ENCODE results near the gene SGMS2. TPM values are rescaled to one million over a fixed set of nuclear protein-coding genes. Genes with fewer than 3 reads are reported as not detected.
A peak's percentile ranks its signal among the peaks of the same experiment; 100 is the strongest.

Gene SGMS2
- polyA plus RNA-seq, 3 donors, result 20.8 to 32.7 (median 23.0) TPM

GRCh38 chr4:107793996-107794395 is 30.7 kb upstream of the SGMS2 start:
- H3K4me3 ChIP-seq (replicated peaks in 1 of 3; ENCODE audit: low read depth in 2 of 3, low read length in 3 of 3), result no peak overlapping the region
- H3K27ac Mint-ChIP-seq, result peak overlapping the region in 2 of 7 donors; percentile 14 to 25
- peaks cover 0 to 2% (median 2%) of the 10 kb centered on the region in 3 donors for H3K27me3 Mint-ChIP-seq (ENCODE audit: low read depth in 3 of 3)
- no peaks in the 10 kb centered on the region for H3K4me1 ChIP-seq (ENCODE audit: control insufficient read depth in 1 of 2, insufficient read depth in 2 of 2, low read length in 2 of 2)
- H2AFZ ChIP-seq (ENCODE audit: insufficient read depth, low read depth, low read length, poor library complexity, severe bottlenecking), result no peak overlapping the region
- H3K4me1 Mint-ChIP-seq, result peaks cover 7% of the 10 kb centered on the region
- no peak for DNase-seq
- H4K20me1 ChIP-seq (ENCODE audit: insufficient read depth, low read length), result no peaks in the 10 kb centered on the region
- WGBS (ENCODE audit: insufficient coverage), result no CpG with 5 or more reads among the region's 2 CpGs
- H3K36me3 ChIP-seq (replicated peaks in 1 of 2; ENCODE audit: control insufficient read depth in 1 of 2, insufficient read depth in 2 of 2, low read length in 2 of 2), result no peaks in the 10 kb centered on the region
- no peak overlapping the region for H3K4me2 ChIP-seq (replicated peaks; ENCODE audit: extremely low read depth, low read length, poor library complexity, severe bottlenecking)
- intact Hi-C loops (cut with micrococcal nuclease), result no loop called here
- no peak for TF ChIP-seq CTCF (IDR thresholded peaks at IDR 0.05)
- no peak overlapping the region for H3K4me3 Mint-ChIP-seq
- H3K79me2 ChIP-seq (ENCODE audit: insufficient read depth, low read length), result no peaks in the 10 kb centered on the region
- H3K36me3 Mint-ChIP-seq, result no peaks in the 10 kb centered on the region
- peaks cover 0 to 3% (median 0%) of the 10 kb centered on the region in 7 donors for H3K9me3 Mint-ChIP-seq
- H3K9me3 ChIP-seq (replicated peaks in 1 of 2; ENCODE audit: control insufficient read depth in 1 of 2, insufficient read depth in 1 of 2, low read length in 2 of 2), result peaks cover 0 to 1% of the 10 kb centered on the region in 2 donors
- no peaks in the 10 kb centered on the region for H3K27me3 ChIP-seq (ENCODE audit: control insufficient read depth in 2 of 2, insufficient read depth in 2 of 2, low read length in 2 of 2)
- no peak overlapping the region for H3K27ac ChIP-seq (ENCODE audit: low read depth in 1 of 2, low read length in 2 of 2)
- H3K9ac ChIP-seq (ENCODE audit: insufficient read depth, low read length, poor library complexity, severe bottlenecking), result no peak overlapping the region

DNA sequence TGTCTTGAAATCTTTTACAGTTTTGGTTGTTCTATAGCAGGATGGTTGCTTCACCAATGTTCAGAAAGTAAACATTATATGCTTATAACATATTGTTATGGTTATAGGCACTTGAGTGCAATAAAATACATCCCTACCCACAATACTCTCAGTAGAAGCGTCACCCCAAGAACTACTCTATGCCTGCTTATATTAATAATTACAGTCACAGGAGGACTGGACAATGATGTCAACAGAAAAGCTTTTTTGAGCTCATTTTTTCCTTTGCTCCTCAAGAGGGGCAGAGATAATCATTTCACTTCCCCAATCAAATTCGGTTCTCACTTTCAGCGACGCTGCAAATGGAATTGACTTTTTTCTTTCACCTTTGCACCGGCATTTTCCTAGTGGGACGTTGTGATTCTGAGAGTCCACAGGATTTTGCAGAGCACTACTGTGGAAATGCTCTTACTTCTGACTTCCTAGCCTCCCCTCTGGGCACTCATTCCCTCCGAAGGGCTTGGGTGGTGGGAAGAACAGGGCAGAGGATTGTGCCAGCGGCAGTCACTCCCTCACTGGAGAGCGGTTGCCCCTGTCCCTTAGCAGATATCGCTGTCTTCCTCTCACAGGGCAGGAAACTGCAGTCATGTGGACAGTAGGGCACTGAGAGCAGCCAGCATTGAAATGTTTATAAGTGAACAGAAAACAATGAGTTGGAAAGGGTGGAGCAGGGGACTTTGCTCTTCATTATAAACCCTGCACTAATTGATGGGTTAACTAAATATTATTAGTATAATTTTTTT is 24.9 kb upstream of the SGMS2 start:
- Mint-ChIP-seq H3K36me3 (no peaks in the 10 kb centered on the region), H3K4me1 (peaks cover 23% of the 10 kb centered on the region), H3K27ac (peak overlapping the region; percentile 73 to 91 (median 84)), H3K4me3 (peak overlapping the region; percentile 78 to 91), H3K9me3 (peaks cover 0 to 3% (median 0%) of the 10 kb centered on the region in 7 donors), H3K27me3 (ENCODE audit: low read depth in 3 of 3) (peaks cover 0 to 5% (median 0%) of the 10 kb centered on the region in 3 donors)
- no peak for TF ChIP-seq CTCF (IDR thresholded peaks at IDR 0.05)
- H3K4me1 ChIP-seq (ENCODE audit: control insufficient read depth in 1 of 2, insufficient read depth in 2 of 2, low read length in 2 of 2), result peaks cover 21 to 22% of the 10 kb centered on the region in 2 donors
- H3K4me3 ChIP-seq (replicated peaks in 1 of 3; ENCODE audit: low read depth in 2 of 3, low read length in 3 of 3), result peak overlapping the region; percentile 45 to 92 (median 74)
- H3K4me2 ChIP-seq (replicated peaks; ENCODE audit: extremely low read depth, low read length, poor library complexity, severe bottlenecking), result peak overlapping the region; percentile 71
- no peaks in the 10 kb centered on the region for H3K79me2 ChIP-seq (ENCODE audit: insufficient read depth, low read length)
- intact Hi-C loops (cut with micrococcal nuclease), result no loop called here
- H3K36me3 ChIP-seq (replicated peaks in 1 of 2; ENCODE audit: control insufficient read depth in 1 of 2, insufficient read depth in 2 of 2, low read length in 2 of 2), result no peaks in the 10 kb centered on the region
- peak; percentile 19 to 39 (median 37) for DNase-seq
- H3K9me3 ChIP-seq (replicated peaks in 1 of 2; ENCODE audit: control insufficient read depth in 1 of 2, insufficient read depth in 1 of 2, low read length in 2 of 2), result no peaks in the 10 kb centered on the region
- WGBS (ENCODE audit: insufficient coverage), result 4% methylated on average over 4 of the region's 10 CpGs
- peak overlapping the region; percentile 79 for H2AFZ ChIP-seq (ENCODE audit: insufficient read depth, low read depth, low read length, poor library complexity, severe bottlenecking)
- peak overlapping the region; percentile 72 to 74 for H3K27ac ChIP-seq (ENCODE audit: low read depth in 1 of 2, low read length in 2 of 2)
- no peaks in the 10 kb centered on the region for H3K27me3 ChIP-seq (ENCODE audit: control insufficient read depth in 2 of 2, insufficient read depth in 2 of 2, low read length in 2 of 2)
- H4K20me1 ChIP-seq (ENCODE audit: insufficient read depth, low read length), result no peaks in the 10 kb centered on the region
- H3K9ac ChIP-seq (ENCODE audit: insufficient read depth, low read length, poor library complexity, severe bottlenecking), result peak overlapping the region; percentile 50

Data from CD14-positive monocyte (primary cell).